Measurements from ENCODE around the gene SWT1.

The SWT1 gene

GRCh38 chr1:185260611-185261010 is 103.6 kb downstream of the SWT1 start:
- Histone ChIP-seq H3K4me3 (no peak overlapping the region), H3K27ac (no peak overlapping the region)
- no peak for DNase-seq (ENCODE audit: low spot score)
- TF ChIP-seq CTCF (IDR thresholded peaks at IDR 0.05), result no peak

- H3K27ac ChIP-seq, result no peak overlapping the region
- H3K4me3 ChIP-seq, result no peak overlapping the region
- TF ChIP-seq CTCF (IDR thresholded peaks at IDR 0.05), result no peak
- no peak for DNase-seq (ENCODE audit: low spot score)
These were observed 105.2 kb downstream of the SWT1 start for GRCh38 chr1:185262151-185262550.

GRCh38 chr1:185263292-185263691 is 106.3 kb downstream of the SWT1 start:
- TF ChIP-seq CTCF (IDR thresholded peaks at IDR 0.05), result no peak

GRCh38 chr1:185263780-185264179 is 106.8 kb downstream of the SWT1 start:
- Histone ChIP-seq H3K4me3 (no peak overlapping the region), H3K27ac (no peak overlapping the region)
- no peak for DNase-seq (ENCODE audit: low spot score)
- no peak for TF ChIP-seq CTCF (IDR thresholded peaks at IDR 0.05)

More at GRCh38 chr1:185263292-185263691, 106.3 kb downstream of the SWT1 start:
- Histone ChIP-seq H3K27ac (no peak overlapping the region), H3K4me3 (no peak overlapping the region)
- no peak for DNase-seq (ENCODE audit: low spot score)

DNA sequence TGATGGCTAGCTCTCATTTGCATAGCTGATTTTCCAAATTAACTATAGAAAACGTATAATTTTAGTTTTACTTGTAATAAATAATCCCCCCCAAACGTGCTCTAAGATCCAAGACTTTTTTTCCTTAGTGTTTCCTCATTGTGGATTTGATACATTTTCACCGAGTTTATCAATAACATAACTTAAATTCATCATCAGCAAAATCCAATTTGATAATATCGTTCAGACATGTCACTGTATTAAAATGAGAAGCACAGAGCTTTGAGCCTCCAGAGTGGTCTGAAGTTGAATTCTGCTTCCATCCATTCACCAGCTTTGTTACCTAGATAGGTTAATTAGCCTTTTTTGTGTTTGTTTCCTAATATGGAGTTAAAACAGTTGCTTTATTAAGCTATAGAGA is 108.3 kb downstream of the SWT1 start:
- Histone ChIP-seq H3K4me3 (no peak overlapping the region), H3K27ac (no peak overlapping the region)
- TF ChIP-seq CTCF (IDR thresholded peaks at IDR 0.05), result no peak
- no peak for DNase-seq (ENCODE audit: low spot score)

DNA sequence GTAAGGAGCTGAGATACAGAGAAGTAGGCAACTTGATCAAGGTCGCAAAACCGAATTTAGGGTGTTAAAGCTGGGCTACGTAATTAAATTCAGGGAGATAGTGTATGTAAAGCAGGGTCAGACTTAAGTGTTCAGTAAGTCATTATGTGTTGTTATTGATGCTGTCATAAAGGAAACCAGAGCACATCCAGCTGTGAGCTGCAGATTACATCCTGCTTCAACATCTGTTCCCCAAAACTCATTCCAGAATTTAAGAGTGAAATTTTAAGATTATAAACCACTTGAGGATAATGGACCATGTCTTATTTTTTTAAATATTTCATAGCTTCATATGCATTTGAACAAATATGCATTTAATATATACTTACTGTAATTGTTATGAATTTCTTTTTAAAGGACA is 110.3 kb downstream of the SWT1 start:
- DNase-seq (ENCODE audit: low spot score), result no peak
- TF ChIP-seq CTCF (IDR thresholded peaks at IDR 0.05), result no peak
- Histone ChIP-seq H3K27ac (no peak overlapping the region), H3K4me3 (no peak overlapping the region)

DNA sequence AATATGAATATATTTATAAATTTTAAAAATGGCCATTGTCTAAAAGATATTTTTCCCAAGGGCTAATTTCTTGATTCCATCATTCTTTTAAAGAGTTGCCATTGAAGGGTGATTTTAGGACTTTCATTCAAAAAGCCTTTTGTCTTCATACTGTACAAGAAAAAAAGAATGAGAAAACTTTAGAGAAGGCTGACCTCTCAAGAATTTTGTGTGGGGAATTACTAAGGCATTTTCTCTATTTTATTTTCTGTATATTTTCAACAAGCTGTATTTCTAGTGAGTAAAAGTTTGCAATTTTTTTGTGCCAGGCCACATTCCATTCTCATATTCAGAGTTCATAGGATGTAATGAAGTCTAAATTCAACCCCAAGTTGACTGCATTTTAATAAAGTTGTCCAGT is 110.7 kb downstream of the SWT1 start:
- no peak for DNase-seq (ENCODE audit: low spot score)

More for the DNA sequence above, 110.7 kb downstream of the SWT1 start:
- Histone ChIP-seq H3K4me3 (no peak overlapping the region), H3K27ac (no peak overlapping the region)
- TF ChIP-seq CTCF (IDR thresholded peaks at IDR 0.05), result no peak
